Activated B cell treated with CpG ODN at 0.5 μM for 24 hours (primary cell): Measurements from ENCODE around the gene IQCE. TPM values are rescaled to one million over a fixed set of nuclear protein-coding genes. Genes with fewer than 3 reads are reported as not detected.
A peak's percentile ranks its signal among the peaks of the same experiment; 100 is the strongest.

Experiments
- ATAC-seq: fragments of 200-7000 bp; cut with Tn5 transposase; one replicate; pipeline ENCODE4 v1.10.0; 2021; ENCODE audit warnings: low read depth, mild to moderate bottlenecking, moderate library complexity
- CTCF ChIA-PET: fragments of 350-600 bp; sonication (Branson Sonifier 250); formaldehyde crosslinking; loops from one replicate; lab custom pipeline; 2021; ENCODE audit warnings: antibody characterized with exemption; lab: Charles Lee
- POLR2A ChIA-PET: fragments of 350-600 bp; sonication (Branson Sonifier 250); formaldehyde crosslinking; loops from one replicate; lab custom pipeline; 2021; ENCODE audit warnings: antibody characterized with exemption; lab: Charles Lee
- DNase-seq: peaks from one replicate; pipeline ENCODE4 v3.0.0; 2022
- H3K27ac Mint-ChIP-seq: one replicate; pipeline ENCODE4 v1.8.0; 2020; ENCODE audit warnings: mixed read lengths
- H3K27me3 Mint-ChIP-seq: one replicate; pipeline ENCODE4 v1.8.0; 2021; ENCODE audit warnings: mixed read lengths
- H3K36me3 Mint-ChIP-seq: one replicate; pipeline ENCODE4 v1.8.0; 2021; ENCODE audit warnings: low read depth, mixed read lengths
- H3K4me1 Mint-ChIP-seq: one replicate; pipeline ENCODE4 v1.8.0; 2021; ENCODE audit warnings: mixed read lengths
- H3K4me3 Mint-ChIP-seq: one replicate; pipeline ENCODE4 v1.8.0; 2020; ENCODE audit warnings: mild to moderate bottlenecking, mixed read lengths
- H3K9me3 Mint-ChIP-seq: one replicate; pipeline ENCODE4 v1.8.0; 2020; ENCODE audit warnings: mixed read lengths
- CTCF ChIP-seq: fragments of 200-600 bp; IDR thresholded peaks from one replicate; pipeline ENCODE4 v1.8.0; 2022; ENCODE audit warnings: antibody characterized with exemption, mild to moderate bottlenecking
- intact Hi-C: fragments of 100-400 bp; cut with micrococcal nuclease; formaldehyde crosslinking; loops from one replicate; pipeline ENCODE4 v1.15.1; 2024
- total RNA-seq: library from RNA; stranded (reverse); gene quantifications from 2 replicates; pipeline ENCODE4 v1.2.3, GENCODE V29; 2022

The IQCE gene
- total RNA-seq, 1 donor from 2014 or later, result 7.7 TPM

GRCh38 chr7:2522780-2523433, 35.9 kb upstream of the IQCE start:
- Mint-ChIP-seq H3K4me1 (peaks cover 70% of the 10 kb centered on the region), H3K36me3 (peaks cover 49% of the 10 kb centered on the region), H3K4me3 (peak overlapping the region; percentile 96), H3K27me3 (no peaks in the 10 kb centered on the region), H3K9me3 (no peaks in the 10 kb centered on the region), H3K27ac (peak overlapping the region; percentile 92)
- intact Hi-C loops, result loop anchor here (1.0 to 10.0 kb wide), 6 partner anchors 7 to 1298 kb away; partner anchors contain the start of genes BRAT1 and MAD1L1
- no peak for ATAC-seq
- TF ChIP-seq CTCF, result no peak
- no peak for DNase-seq
- CTCF ChIA-PET, result interaction anchor here (1.0 kb wide), 1 partner anchor 187 kb away, joined by 4 read pairs; no protein-coding TSS in a partner anchor
- POLR2A ChIA-PET, result interaction anchor here (0.6 to 6.9 kb wide), 5 partner anchors 10 to 187 kb away, joined by 3 to 240 read pairs (median 7); no protein-coding TSS in a partner anchor

- peaks cover 53% of the 10 kb centered on the region for H3K36me3 Mint-ChIP-seq
- TF ChIP-seq CTCF, result no peak
- intact Hi-C loops, result loop anchor here (5.0 to 10.0 kb wide), 4 partner anchors 174 to 1299 kb away; partner anchors contain the start of gene MAD1L1
- ATAC-seq, result no peak
- no peaks in the 10 kb centered on the region for H3K27me3 Mint-ChIP-seq
- peak overlapping the region; percentile 96 for H3K4me3 Mint-ChIP-seq
- DNase-seq, result no peak
- H3K27ac Mint-ChIP-seq, result peak overlapping the region; percentile 92
- CTCF ChIA-PET, result interaction anchor here (1.6 kb wide), 1 partner anchor 85 kb away, joined by 4 read pairs; no protein-coding TSS in a partner anchor
- no peaks in the 10 kb centered on the region for H3K9me3 Mint-ChIP-seq
- POLR2A ChIA-PET, result interaction anchor here (1.2 to 6.9 kb wide), 2 partner anchors 13 to 187 kb away, joined by 3 to 240 read pairs; no protein-coding TSS in a partner anchor
- peaks cover 70% of the 10 kb centered on the region for H3K4me1 Mint-ChIP-seq
Observed at GRCh38 chr7:2523461-2523936, 35.3 kb upstream of the IQCE start.

- DNase-seq (no peak), ATAC-seq (no peak)
- Mint-ChIP-seq H3K4me3 (peak overlapping the region; percentile 24), H3K27me3 (no peaks in the 10 kb centered on the region), H3K36me3 (peaks cover 53% of the 10 kb centered on the region), H3K27ac (peak overlapping the region; percentile 56), H3K4me1 (peaks cover 73% of the 10 kb centered on the region), H3K9me3 (no peaks in the 10 kb centered on the region)
- intact Hi-C loops, result loop anchor here (5.0 to 10.0 kb wide), 4 partner anchors 173 to 1299 kb away; partner anchors contain the start of gene MAD1L1
- no peak for TF ChIP-seq CTCF
- ChIA-PET POLR2A (interaction anchor here (0.6 to 6.9 kb wide), 3 partner anchors 14 to 186 kb away, joined by 3 to 240 read pairs (median 4); no protein-coding TSS in a partner anchor), CTCF (interaction anchor here (1.6 kb wide), 1 partner anchor 85 kb away, joined by 4 read pairs; no protein-coding TSS in a partner anchor)
Observed at GRCh38 chr7:2523941-2524807, 34.6 kb upstream of the IQCE start.

GRCh38 chr7:2524808-2525657, 33.7 kb upstream of the IQCE start:
- no peak overlapping the region for H3K4me3 Mint-ChIP-seq
- CTCF ChIA-PET, result interaction anchor here (1.6 kb wide), 1 partner anchor 84 kb away, joined by 4 read pairs; no protein-coding TSS in a partner anchor
- no peak for ATAC-seq

More at GRCh38 chr7:2524808-2525657, 33.7 kb upstream of the IQCE start:
- Mint-ChIP-seq H3K36me3 (peaks cover 53% of the 10 kb centered on the region), H3K9me3 (no peaks in the 10 kb centered on the region), H3K27me3 (no peaks in the 10 kb centered on the region), H3K27ac (no peak overlapping the region), H3K4me1 (peaks cover 81% of the 10 kb centered on the region)
- no peak for DNase-seq
- POLR2A ChIA-PET, result interaction anchor here (0.6 to 6.9 kb wide), 3 partner anchors 15 to 52 kb away, joined by 5 to 304 read pairs (median 240); no protein-coding TSS in a partner anchor
- intact Hi-C loops, result loop anchor here (5.0 to 10.0 kb wide), 5 partner anchors 172 to 1300 kb away; partner anchors contain the start of gene MAD1L1
- TF ChIP-seq CTCF, result no peak
